H9 (cell line): ENCODE measurements around the gene ACOT6. TPM values are rescaled to one million over a fixed set of nuclear protein-coding genes. Genes with fewer than 3 reads are reported as not detected.

Experiments used
- DNase-seq: peaks from one replicate; pipeline ENCODE4 v3.0.0-alpha.2; 2017
- H2AFZ ChIP-seq: one replicate; pipeline ENCODE4 v1.6.1; 2013; ENCODE audit warnings: mild to moderate bottlenecking, low read length, control low read depth, moderate library complexity
- H2AK5ac ChIP-seq: 2 replicates; pipeline ENCODE4 v1.6.1; 2013; ENCODE audit warnings: low read length, control low read depth, mixed read lengths; ENCODE audit not compliant: insufficient read length
- H2BK120ac ChIP-seq: one replicate; pipeline ENCODE4 v1.6.1; 2013; ENCODE audit warnings: low read depth, mild to moderate bottlenecking, low read length, control low read depth, inconsistent platforms; ENCODE audit not compliant: poor library complexity, severe bottlenecking
- H2BK12ac ChIP-seq: 2 replicates; pipeline ENCODE4 v1.6.1; 2013; ENCODE audit warnings: low read length, control low read depth, mixed read lengths, low read depth; ENCODE audit not compliant: insufficient read length
- H2BK15ac ChIP-seq: 2 replicates; pipeline ENCODE4 v1.6.1; 2013; ENCODE audit warnings: low read depth, low read length, control low read depth
- H2BK20ac ChIP-seq: one replicate; pipeline ENCODE4 v1.6.1; 2013; ENCODE audit warnings: low read depth, mild to moderate bottlenecking, low read length, control low read depth, inconsistent platforms; ENCODE audit not compliant: poor library complexity, severe bottlenecking
- H2BK5ac ChIP-seq: 2 replicates; pipeline ENCODE4 v1.6.1; 2013; ENCODE audit warnings: low read length, control low read depth, mixed read lengths; ENCODE audit not compliant: insufficient read length
- H3K14ac ChIP-seq: 2 replicates; pipeline ENCODE4 v1.6.1; 2013; ENCODE audit warnings: low read length, control low read depth; ENCODE audit not compliant: insufficient read depth
- H3K18ac ChIP-seq: 2 replicates; pipeline ENCODE4 v1.6.1; 2013; ENCODE audit warnings: low read depth, mild to moderate bottlenecking, mixed read lengths, low read length, control low read depth; ENCODE audit not compliant: insufficient read length
- H3K23ac ChIP-seq: 2 replicates; pipeline ENCODE4 v1.6.1; 2013; ENCODE audit warnings: low read length, control low read depth, mixed read lengths, low read depth; ENCODE audit not compliant: insufficient read length
- H3K23me2 ChIP-seq: 2 replicates; pipeline ENCODE4 v1.6.1; 2013; ENCODE audit warnings: low read depth, mild to moderate bottlenecking, mixed read lengths, low read length, control low read depth; ENCODE audit not compliant: insufficient read length, poor library complexity, severe bottlenecking
- H3K27ac ChIP-seq: 2 replicates; pipeline ENCODE4 v1.5.1; 2013; ENCODE audit warnings: low read length, control low read depth, mixed read lengths, low read depth; ENCODE audit not compliant: insufficient read length
- H3K27me3 ChIP-seq: 2 replicates; pipeline ENCODE4 v1.6.1; 2013; ENCODE audit warnings: low read length, control low read depth, inconsistent platforms; ENCODE audit not compliant: insufficient read depth
- H3K4ac ChIP-seq: 2 replicates; pipeline ENCODE4 v1.6.1; 2013; ENCODE audit warnings: low read depth, mild to moderate bottlenecking, control low read depth, inconsistent platforms, low read length, moderate library complexity
- H3K4me1 ChIP-seq: 2 replicates; pipeline ENCODE4 v1.6.1; 2013; ENCODE audit warnings: low read length, control low read depth, inconsistent platforms; ENCODE audit not compliant: insufficient read depth
- H3K4me2 ChIP-seq: 2 replicates; pipeline ENCODE4 v1.6.1; 2013; ENCODE audit warnings: low read length, control low read depth, mixed read lengths; ENCODE audit not compliant: insufficient read length, insufficient read depth
- H3K56ac ChIP-seq: 2 replicates; pipeline ENCODE4 v1.6.1; 2013; ENCODE audit warnings: low read depth, mild to moderate bottlenecking, mixed read lengths, low read length, control low read depth; ENCODE audit not compliant: insufficient read length
- H3K79me1 ChIP-seq: 2 replicates; pipeline ENCODE4 v1.6.1; 2013; ENCODE audit warnings: low read depth, mild to moderate bottlenecking, moderate library complexity, low read length, control low read depth, inconsistent platforms; ENCODE audit not compliant: insufficient read depth, poor library complexity, severe bottlenecking
- H3K79me2 ChIP-seq: 2 replicates; pipeline ENCODE4 v1.6.1; 2013; ENCODE audit warnings: low read length, control low read depth, inconsistent platforms; ENCODE audit not compliant: insufficient read depth
- H3K9ac ChIP-seq: 2 replicates; pipeline ENCODE4 v1.6.1; 2013; ENCODE audit warnings: low read length, control low read depth, mixed read lengths; ENCODE audit not compliant: insufficient read length; ENCODE audit errors: extremely low read depth
- H3K9me3 ChIP-seq: one replicate; pipeline ENCODE4 v1.6.1; 2013; ENCODE audit warnings: low read depth, low read length, inconsistent platforms; ENCODE audit not compliant: control insufficient read depth
- H3T11ph ChIP-seq: one replicate; pipeline ENCODE4 v1.6.1; 2013; ENCODE audit warnings: mild to moderate bottlenecking, low read length, control low read depth, inconsistent platforms
- H4K20me1 ChIP-seq: one replicate; pipeline ENCODE4 v1.6.1; 2013; ENCODE audit not compliant: control insufficient read depth, insufficient read length, insufficient read depth
- H4K5ac ChIP-seq: 2 replicates; pipeline ENCODE4 v1.6.1; 2013; ENCODE audit warnings: low read depth, mild to moderate bottlenecking, mixed read lengths, low read length, control low read depth; ENCODE audit not compliant: insufficient read length
- H4K8ac ChIP-seq: replicated peaks from 2 replicates; pipeline ENCODE4 v1.6.1; 2013; ENCODE audit warnings: low read length, control low read depth, mixed read lengths, low read depth; ENCODE audit not compliant: insufficient read length
- H4K91ac ChIP-seq: 2 replicates; pipeline ENCODE4 v1.6.1; 2013; ENCODE audit warnings: low read depth, mild to moderate bottlenecking, moderate library complexity, mixed read lengths, low read length, control low read depth; ENCODE audit not compliant: insufficient read length
- H3K27ac Mint-ChIP-seq, 3 experiments: 2 replicates in 2 of 3; 3 replicates in 1 of 3; pipeline ENCODE4 v1.8.0; 2020 to 2021; ENCODE audit warnings: mixed read lengths in 3 of 3, mild to moderate bottlenecking in 1 of 3, moderate library complexity in 1 of 3
- H3K27me3 Mint-ChIP-seq: 2 replicates; pipeline ENCODE4 v1.8.0; 2021; ENCODE audit warnings: low read depth, mild to moderate bottlenecking, moderate library complexity, mixed read lengths
- H3K36me3 Mint-ChIP-seq, 3 experiments: 2 replicates in 2 of 3; 3 replicates in 1 of 3; pipeline ENCODE4 v1.8.0; 2020 to 2021; ENCODE audit warnings: low read depth in 3 of 3, mixed read lengths in 3 of 3; ENCODE audit not compliant: insufficient read depth in 1 of 3
- H3K4me1 Mint-ChIP-seq, 2 experiments: 2 replicates each; pipeline ENCODE4 v1.8.0; 2020; ENCODE audit warnings: mixed read lengths in 2 of 2
- H3K4me3 Mint-ChIP-seq, 2 experiments: 2 replicates in 1 of 2; 3 replicates in 1 of 2; pipeline ENCODE4 v1.8.0; 2020 to 2021; ENCODE audit warnings: mild to moderate bottlenecking in 2 of 2, mixed read lengths in 2 of 2, moderate library complexity in 1 of 2
- H3K9me3 Mint-ChIP-seq, 2 experiments: 2 replicates in 1 of 2; 3 replicates in 1 of 2; pipeline ENCODE4 v1.8.0; 2020; ENCODE audit warnings: mild to moderate bottlenecking in 2 of 2, mixed read lengths in 2 of 2, moderate library complexity in 1 of 2
- WGBS: extraction: QIAGEN DNeasy Blood & Tissue Kit; methylation state at CpG from one replicate; pipeline ENCODE4 v1.1.7; 2013; ENCODE audit warnings: missing lambda C conversion rate, low lambda C conversion rate, mixed read lengths; ENCODE audit not compliant: insufficient read length; ENCODE audit errors: extremely low coverage; 5-methylcytosine and 5-hydroxymethylcytosine counted together
- total RNA-seq: library from RNA; stranded (reverse); gene quantifications from 2 replicates; pipeline ENCODE4 v1.2.1, GENCODE V29; 2021
- TF ChIP-seq, protein P1 (sequence below): fragments of 200-600 bp; sonication (generic); conservative IDR thresholded peaks from 3 replicates; pipeline ENCODE4 v1.8.0; 2021; ENCODE audit warnings: antibody characterized with exemption, mild to moderate bottlenecking

The ACOT6 gene
- total RNA-seq, 1 experiment from 2014 or later: not detected

DNA sequence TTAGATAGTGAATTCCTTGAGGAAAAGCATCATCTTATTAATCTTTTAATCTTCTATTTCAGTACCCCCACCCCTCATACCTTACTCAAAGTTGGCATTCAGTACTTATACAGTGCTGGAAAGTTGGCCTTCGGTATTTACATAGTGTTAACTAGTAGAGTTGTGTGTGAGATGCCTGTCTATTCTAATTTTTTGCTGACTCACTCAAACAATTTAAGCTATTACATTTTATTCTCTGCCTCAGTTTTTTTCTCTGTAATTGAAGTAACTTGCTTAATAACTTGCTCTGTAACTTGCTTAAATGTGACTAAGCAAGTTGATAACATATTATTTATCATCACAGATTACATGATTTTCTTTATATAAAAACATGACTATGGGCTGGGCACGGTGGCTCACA is 52.8 kb downstream of the ACOT6 start:
- no peaks in the 10 kb centered on the region for H3K79me2 ChIP-seq
- H2AK5ac ChIP-seq: no peak overlapping the region
- H4K8ac ChIP-seq: no peak overlapping the region
- no peak overlapping the region for H3K4ac ChIP-seq
- DNase-seq: no peak
- H2BK5ac ChIP-seq: no peak overlapping the region
- no peak overlapping the region for H2BK20ac ChIP-seq
- H3K18ac ChIP-seq: no peak overlapping the region
- no peak overlapping the region for H2AFZ ChIP-seq
- H3K4me2 ChIP-seq: no peak overlapping the region
- no peaks in the 10 kb centered on the region for H3K27me3 Mint-ChIP-seq
- H3K4me3 Mint-ChIP-seq: no peak overlapping the region
- TF ChIP-seq, protein P1, sequence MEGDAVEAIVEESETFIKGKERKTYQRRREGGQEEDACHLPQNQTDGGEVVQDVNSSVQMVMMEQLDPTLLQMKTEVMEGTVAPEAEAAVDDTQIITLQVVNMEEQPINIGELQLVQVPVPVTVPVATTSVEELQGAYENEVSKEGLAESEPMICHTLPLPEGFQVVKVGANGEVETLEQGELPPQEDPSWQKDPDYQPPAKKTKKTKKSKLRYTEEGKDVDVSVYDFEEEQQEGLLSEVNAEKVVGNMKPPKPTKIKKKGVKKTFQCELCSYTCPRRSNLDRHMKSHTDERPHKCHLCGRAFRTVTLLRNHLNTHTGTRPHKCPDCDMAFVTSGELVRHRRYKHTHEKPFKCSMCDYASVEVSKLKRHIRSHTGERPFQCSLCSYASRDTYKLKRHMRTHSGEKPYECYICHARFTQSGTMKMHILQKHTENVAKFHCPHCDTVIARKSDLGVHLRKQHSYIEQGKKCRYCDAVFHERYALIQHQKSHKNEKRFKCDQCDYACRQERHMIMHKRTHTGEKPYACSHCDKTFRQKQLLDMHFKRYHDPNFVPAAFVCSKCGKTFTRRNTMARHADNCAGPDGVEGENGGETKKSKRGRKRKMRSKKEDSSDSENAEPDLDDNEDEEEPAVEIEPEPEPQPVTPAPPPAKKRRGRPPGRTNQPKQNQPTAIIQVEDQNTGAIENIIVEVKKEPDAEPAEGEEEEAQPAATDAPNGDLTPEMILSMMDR: no peak
- no peak overlapping the region for H2BK15ac ChIP-seq
- H3K27ac Mint-ChIP-seq: no peak overlapping the region
- H4K20me1 ChIP-seq: no peaks in the 10 kb centered on the region
- no peaks in the 10 kb centered on the region for H3K23me2 ChIP-seq
- H3K27ac ChIP-seq: no peak overlapping the region
- H3K14ac ChIP-seq: no peak overlapping the region
- no peak overlapping the region for H2BK120ac ChIP-seq
- H3T11ph ChIP-seq: no peak overlapping the region
- H3K79me1 ChIP-seq: no peaks in the 10 kb centered on the region
- H3K4me1 ChIP-seq: no peaks in the 10 kb centered on the region
- H4K91ac ChIP-seq: no peak overlapping the region
- no peak overlapping the region for H3K9ac ChIP-seq
- no CpG with 5 or more reads among the region's 2 CpGs for WGBS
- peaks cover 0 to 5% of the 10 kb centered on the region in 2 experiments; a peak in 2 of 4 replicates for H3K4me1 Mint-ChIP-seq
- H2BK12ac ChIP-seq: no peak overlapping the region
- H3K9me3 Mint-ChIP-seq: peaks cover 0 to 3% of the 10 kb centered on the region in 2 experiments; a peak in 1 of 5 replicates
- no peaks in the 10 kb centered on the region for H3K27me3 ChIP-seq
- H4K5ac ChIP-seq: no peak overlapping the region
- H3K23ac ChIP-seq: no peak overlapping the region
- no peaks in the 10 kb centered on the region for H3K9me3 ChIP-seq
- H3K56ac ChIP-seq: no peak overlapping the region
- peaks cover 7 to 10% (median 8%) of the 10 kb centered on the region in 3 experiments for H3K36me3 Mint-ChIP-seq
